Ectodermal cell (in vitro differentiated cells): ENCODE measurements around the gene AHRR.
"Not testable (repeated sequence)": the region's sequence is repeated elsewhere in the genome, so short reads cannot be mapped to it uniquely, and the experiment has no call there.

Experiments used
- H3K27ac ChIP-seq: 2 replicates; pipeline ENCODE4 v1.7.0; 2013; ENCODE audit warnings: mild to moderate bottlenecking, low read depth, low read length; ENCODE audit not compliant: insufficient read depth, poor library complexity, severe bottlenecking
- H3K27me3 ChIP-seq: 2 replicates; pipeline ENCODE4 v1.7.0; 2013; ENCODE audit warnings: mild to moderate bottlenecking, low read length; ENCODE audit not compliant: insufficient read depth, control insufficient read depth, poor library complexity, severe bottlenecking
- H3K36me3 ChIP-seq: one replicate; pipeline ENCODE4 v1.7.0; 2013; ENCODE audit warnings: low read length; ENCODE audit not compliant: control insufficient read depth, insufficient read depth
- H3K4me1 ChIP-seq: one replicate; pipeline ENCODE4 v1.7.0; 2013; ENCODE audit warnings: low read length; ENCODE audit not compliant: control insufficient read depth, insufficient read depth
- H3K4me3 ChIP-seq: 2 replicates; pipeline ENCODE4 v1.7.0; 2013; ENCODE audit warnings: low read depth, low read length, control low read depth; ENCODE audit not compliant: insufficient read depth
- H3K9me3 ChIP-seq: 2 replicates; pipeline ENCODE4 v1.7.0; 2013; ENCODE audit warnings: mild to moderate bottlenecking, low read length, moderate library complexity; ENCODE audit not compliant: control insufficient read depth
- WGBS, 2 experiments: methylation state at CpG; one replicate each; pipeline ENCODE4 v1.1.7; 2013; ENCODE audit warnings: missing lambda C conversion rate in 2 of 2; 5-methylcytosine and 5-hydroxymethylcytosine counted together

Gene AHRR

DNA sequence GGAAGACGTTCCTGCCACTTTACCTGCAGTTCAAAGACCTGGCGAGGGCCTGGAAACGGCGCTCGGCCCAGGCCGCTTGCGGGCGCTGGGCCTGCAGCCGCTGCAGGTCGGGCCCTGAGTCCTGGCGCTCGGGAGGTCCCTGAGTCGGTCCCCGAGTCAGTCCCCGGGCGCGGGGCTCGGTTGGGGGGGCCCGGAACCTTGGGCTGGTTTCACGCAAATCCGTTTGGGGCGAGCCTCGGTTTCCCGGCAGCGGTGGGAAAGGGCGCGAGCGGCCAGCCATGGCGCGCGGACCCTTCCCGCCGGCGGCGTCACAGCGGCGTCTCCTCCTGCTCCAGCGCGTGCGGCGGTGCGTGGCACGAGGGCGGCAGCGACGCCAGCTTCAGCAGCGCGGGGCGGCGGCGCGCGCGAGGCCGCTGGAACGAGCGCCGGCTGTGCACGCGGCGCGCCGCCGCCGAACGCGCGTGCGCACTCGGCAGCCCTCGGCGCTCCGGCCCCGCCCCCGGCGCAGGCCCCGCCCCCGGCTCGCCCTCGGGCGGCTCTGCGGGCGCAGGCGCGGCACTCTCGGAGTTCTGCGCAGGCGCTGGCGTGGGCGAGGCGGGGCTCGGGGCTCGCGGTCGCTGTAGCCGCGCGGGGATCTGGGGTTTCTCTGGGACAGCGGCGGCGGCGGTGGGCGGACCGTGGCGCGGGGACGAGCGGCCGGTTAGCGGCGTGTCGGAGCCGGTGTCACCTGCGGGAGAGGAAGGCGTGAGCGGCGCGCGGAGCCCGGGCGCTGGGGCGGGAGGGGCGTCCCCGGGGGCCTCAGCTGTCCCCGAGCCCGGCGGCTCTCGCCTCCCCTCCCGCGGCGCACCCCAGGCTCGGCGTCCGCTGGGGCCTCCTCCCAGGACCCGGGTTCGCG is 151.4 kb downstream of the AHRR start:
- Histone ChIP-seq H3K27ac (no peak overlapping the region), H3K27me3 (peaks cover 45% of the 10 kb centered on the region), H3K4me1 (peaks cover 6% of the 10 kb centered on the region), H3K4me3 (peak overlapping the region; percentile 67), H3K9me3 (no peaks in the 10 kb centered on the region), H3K36me3 (no peaks in the 10 kb centered on the region)
- 1% methylated on average over 137 of the region's 137 CpGs for WGBS, 2 experiments

DNA sequence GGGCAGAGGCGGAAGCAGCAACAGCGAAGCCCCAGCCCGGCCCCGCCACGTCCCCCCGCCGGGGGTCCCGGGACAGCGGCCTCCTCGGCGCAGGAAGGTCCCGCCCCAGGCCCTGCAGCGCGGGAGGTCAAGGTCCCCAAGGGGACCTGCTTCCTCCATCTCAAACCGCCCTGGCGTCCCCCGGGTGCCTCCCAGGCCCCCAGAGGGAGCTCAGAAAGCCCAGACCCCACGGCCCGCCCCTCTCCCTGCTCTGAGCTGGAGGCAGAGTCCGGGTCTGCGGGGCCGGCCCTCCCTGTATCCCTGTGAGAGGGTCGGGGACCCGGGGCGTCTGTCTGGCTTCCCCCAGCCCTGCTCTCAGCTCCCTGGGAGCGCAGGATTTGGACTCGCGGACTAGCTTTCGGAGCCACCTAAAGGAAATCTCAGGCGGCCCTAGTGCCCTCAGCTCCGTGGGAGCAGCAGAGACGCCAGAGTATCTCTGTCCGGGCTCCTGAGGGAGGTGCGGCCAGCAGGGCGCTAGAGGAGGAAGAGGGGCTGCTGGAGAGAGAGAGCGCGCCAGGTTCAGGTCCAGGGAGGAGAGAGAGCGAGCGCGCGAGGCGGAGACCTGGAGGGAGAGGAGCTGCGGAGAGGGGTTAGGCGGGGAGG is 152.2 kb downstream of the AHRR start:
- H3K27ac ChIP-seq = no peak overlapping the region
- H3K4me1 ChIP-seq = peaks cover 6% of the 10 kb centered on the region
- peaks cover 45% of the 10 kb centered on the region for H3K27me3 ChIP-seq
- H3K36me3 ChIP-seq = no peaks in the 10 kb centered on the region
- 1% methylated on average over 44 of the region's 44 CpGs for WGBS, 2 experiments
- no peaks in the 10 kb centered on the region for H3K9me3 ChIP-seq
- peak overlapping the region; percentile 67 for H3K4me3 ChIP-seq

DNA sequence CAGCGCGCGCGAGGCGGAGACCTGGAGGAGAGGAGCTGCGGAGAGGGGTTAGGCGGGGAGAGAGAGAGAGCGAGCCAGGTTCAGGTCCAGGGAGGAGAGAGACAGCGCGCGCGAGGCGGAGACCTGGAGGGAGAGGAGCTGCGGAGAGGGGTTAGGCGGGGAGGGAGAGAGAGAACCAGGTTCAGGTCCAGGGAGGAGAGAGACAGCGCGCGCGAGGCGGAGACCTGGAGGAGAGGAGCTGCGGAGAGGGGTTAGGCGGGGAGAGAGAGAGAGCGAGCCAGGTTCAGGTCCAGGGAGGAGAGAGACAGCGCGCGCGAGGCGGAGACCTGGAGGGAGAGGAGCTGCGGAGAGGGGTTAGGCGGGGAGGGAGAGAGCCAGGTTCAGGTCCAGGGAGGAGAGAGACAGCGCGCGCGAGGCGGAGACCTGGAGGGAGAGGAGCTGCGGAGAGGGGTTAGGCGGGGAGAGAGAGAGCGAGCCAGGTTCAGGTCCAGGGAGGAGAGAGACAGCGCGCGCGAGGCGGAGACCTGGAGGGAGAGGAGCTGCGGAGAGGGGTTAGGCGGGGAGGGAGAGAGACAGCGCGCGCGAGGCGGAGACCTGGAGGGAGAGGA is 152.8 kb downstream of the AHRR start:
- not testable (repeated sequence) for H3K27ac ChIP-seq, H3K4me1 ChIP-seq, H3K9me3 ChIP-seq, H3K36me3 ChIP-seq
- H3K4me3 ChIP-seq = peak overlapping the region; percentile 67
- WGBS, 2 experiments = 1 to 2% methylated on average over 21 to 40 of the region's 50 CpGs
- H3K27me3 ChIP-seq = peaks cover 45% of the 10 kb centered on the region

DNA sequence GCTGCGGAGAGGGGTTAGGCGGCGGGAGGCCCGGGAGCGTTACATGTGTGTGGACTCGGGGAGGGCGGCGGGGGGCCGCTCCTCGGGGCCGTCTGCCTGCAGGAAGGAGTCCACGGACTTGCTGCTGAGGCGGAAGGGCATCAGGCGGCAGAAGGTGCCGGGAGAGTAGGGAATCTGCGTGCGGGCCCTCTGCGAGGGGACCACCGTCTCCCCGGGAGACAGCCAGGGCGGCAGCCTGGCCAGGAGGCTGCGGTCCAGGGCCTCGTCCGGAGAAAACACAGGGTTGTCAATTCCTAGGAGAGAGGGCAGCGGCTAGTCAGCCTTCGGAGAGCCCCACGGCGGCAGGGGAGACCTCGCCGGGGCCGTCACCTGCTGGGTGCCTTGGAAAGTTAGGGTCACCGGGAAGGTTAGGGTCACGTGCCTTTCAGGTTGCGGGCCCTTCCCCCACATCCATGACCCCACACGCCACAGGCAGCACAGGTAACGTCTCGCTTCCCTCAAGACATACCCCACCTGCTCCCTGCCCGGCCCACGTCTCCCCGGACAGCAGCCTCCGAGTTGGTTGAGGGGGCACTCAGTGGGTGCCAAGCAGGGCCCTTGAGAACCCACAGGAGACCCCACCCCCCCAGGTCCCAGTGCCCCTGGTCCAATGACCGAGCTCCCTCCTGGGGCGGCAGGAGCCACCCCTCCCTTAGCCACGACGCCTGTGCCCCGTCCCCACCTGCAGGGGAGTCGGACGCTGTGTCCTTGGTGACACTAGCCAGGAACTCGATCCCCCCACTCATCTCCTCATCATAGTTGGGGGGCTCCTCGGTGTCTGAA is 153.5 kb downstream of the AHRR start:
- Histone ChIP-seq H3K27ac (no peak overlapping the region), H3K4me3 (no peak overlapping the region)
- WGBS, 2 experiments = 20% methylated on average over 50 of the region's 50 CpGs

DNA sequence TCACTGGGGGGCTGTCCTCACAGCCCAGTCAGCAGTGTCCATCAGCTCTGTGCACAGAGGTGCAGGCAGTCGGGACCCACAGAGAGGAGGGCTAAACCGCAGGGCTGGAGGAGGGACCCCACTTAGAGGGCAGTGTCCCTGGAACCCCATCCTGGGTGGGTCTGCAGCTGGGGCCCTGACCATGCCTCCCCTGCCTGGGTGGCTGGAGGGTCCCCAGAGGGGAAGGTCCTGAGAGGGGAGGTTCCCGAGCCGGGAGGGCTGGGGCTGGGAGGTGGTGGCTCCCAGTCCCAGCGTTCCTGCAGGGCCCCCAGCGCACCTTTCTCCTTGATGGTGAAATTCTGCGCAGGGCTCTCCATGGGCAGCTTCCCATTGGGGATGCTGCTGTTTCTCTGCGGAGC is 154.2 kb downstream of the AHRR start:
- 69 to 74% methylated on average over 8 of the region's 8 CpGs for WGBS, 2 experiments
- Histone ChIP-seq H3K4me3 (no peak overlapping the region), H3K27me3 (peaks cover 45% of the 10 kb centered on the region)

More for the DNA sequence above, 153.5 kb downstream of the AHRR start:
- Histone ChIP-seq H3K27me3 (peaks cover 45% of the 10 kb centered on the region), H3K9me3 (no peaks in the 10 kb centered on the region), H3K36me3 (no peaks in the 10 kb centered on the region), H3K4me1 (peaks cover 6% of the 10 kb centered on the region)

DNA sequence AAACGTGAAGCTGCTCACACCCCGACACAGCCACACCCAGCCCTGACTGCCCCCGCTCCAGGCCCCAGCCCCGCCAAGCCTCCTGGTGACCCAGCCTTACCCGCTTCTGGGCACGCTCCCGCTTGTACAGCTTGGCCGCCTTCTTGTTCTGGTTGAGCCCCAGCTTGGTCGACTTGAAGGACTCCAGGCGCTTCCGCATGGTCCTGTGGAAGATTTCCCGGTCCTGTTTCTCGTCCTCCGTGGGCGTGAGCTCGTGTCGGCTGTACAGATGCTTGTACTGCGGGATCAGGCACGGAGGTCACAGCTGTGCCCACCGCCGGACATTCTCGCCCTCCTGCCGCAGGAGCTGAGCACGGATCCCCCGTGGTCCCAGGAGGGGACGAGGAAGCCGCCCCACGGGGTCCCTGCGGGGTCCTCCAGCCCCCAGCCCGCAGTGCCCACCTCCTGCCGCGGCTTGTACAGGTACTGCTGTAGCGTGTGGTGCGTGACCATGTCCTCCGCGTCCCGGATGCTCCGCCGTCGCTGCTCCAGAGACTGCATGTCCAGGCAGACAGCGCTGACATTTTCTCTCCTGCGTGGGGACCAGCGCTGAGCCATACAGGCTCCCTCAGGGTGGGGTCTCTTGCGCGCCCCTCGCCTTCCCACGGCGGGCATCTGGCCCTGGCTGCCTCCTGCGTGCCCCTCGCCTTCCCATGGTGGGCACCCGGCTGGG is 154.7 kb downstream of the AHRR start:
- Histone ChIP-seq H3K4me3 (no peak overlapping the region), H3K27me3 (peaks cover 45% of the 10 kb centered on the region), H3K36me3 (no peaks in the 10 kb centered on the region), H3K9me3 (no peaks in the 10 kb centered on the region), H3K4me1 (peaks cover 6% of the 10 kb centered on the region), H3K27ac (no peak overlapping the region)
- WGBS, 2 experiments = 87 to 89% methylated on average over 51 of the region's 51 CpGs

More for the DNA sequence above, 154.2 kb downstream of the AHRR start:
- Histone ChIP-seq H3K27ac (no peak overlapping the region), H3K36me3 (no peaks in the 10 kb centered on the region), H3K9me3 (no peaks in the 10 kb centered on the region), H3K4me1 (peaks cover 6% of the 10 kb centered on the region)

DNA sequence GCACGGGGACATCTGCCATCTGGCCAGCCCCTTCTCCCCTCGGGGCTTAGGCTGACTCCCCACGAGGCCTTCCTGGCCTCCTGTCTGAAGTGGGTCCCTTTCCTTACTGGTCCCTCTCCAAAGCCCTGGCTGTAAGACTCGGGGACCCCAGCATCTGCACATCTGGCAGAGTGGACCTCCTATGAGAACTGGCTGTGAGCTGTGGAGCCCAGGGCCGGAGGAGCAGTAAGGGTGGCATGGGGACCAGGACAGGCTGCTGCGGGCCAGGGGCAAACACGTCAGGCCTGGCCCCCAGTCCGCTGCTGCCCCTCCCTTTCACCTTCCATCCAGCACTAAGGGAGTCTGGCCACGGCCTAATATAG is 155.3 kb downstream of the AHRR start:
- no peak overlapping the region for H3K27ac ChIP-seq
- H3K4me1 ChIP-seq = peaks cover 6% of the 10 kb centered on the region
- no peaks in the 10 kb centered on the region for H3K9me3 ChIP-seq
- WGBS, 2 experiments = 80 to 84% methylated on average over 9 of the region's 9 CpGs
- H3K4me3 ChIP-seq = no peak overlapping the region
- H3K36me3 ChIP-seq = no peaks in the 10 kb centered on the region
- H3K27me3 ChIP-seq = peaks cover 45% of the 10 kb centered on the region

DNA sequence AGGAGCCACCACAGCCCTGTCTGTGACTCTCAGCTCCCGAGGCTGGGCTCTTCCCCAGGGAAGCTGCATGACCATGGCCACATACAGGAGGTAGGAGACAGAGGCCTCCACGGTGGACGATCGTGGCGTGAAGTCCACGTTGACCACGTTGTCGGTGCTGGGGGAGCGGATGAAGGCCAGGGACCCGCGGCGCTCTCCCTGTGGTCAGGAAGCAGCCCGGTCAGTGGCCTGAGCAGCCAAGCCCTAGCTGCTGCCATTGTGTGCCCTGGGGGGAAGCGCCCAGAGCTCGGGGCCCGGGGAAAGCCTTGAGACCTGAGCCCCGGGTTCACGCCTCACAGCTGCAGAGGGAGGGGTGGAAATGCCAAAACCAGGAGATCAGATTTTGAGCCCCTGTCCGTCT is 155.7 kb downstream of the AHRR start:
- Histone ChIP-seq H3K4me3 (no peak overlapping the region), H3K27me3 (peaks cover 45% of the 10 kb centered on the region), H3K4me1 (peaks cover 6% of the 10 kb centered on the region), H3K36me3 (no peaks in the 10 kb centered on the region), H3K9me3 (no peaks in the 10 kb centered on the region), H3K27ac (no peak overlapping the region)
- 84 to 85% methylated on average over 19 of the region's 19 CpGs for WGBS, 2 experiments

DNA sequence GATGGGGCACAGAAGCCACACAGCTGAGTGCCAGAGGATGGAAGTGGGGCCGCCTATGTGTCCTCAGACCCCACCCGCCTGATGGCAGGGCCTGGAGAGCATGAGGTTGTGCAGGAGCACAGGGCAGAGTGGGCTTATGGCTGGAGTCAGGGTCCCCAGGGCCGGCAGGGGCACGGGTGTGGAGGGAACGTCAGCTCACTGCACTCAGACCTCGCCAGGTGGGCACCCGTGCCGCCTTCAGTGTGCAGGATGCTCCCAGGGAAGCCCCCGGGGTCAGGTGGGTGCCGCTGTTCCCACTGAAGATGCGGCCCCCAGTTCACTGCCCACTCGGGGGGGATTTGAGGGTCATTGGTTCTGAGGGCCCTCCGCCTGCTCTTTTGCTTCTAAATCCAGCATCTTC is 156.4 kb downstream of the AHRR start:
- no peak overlapping the region for H3K4me3 ChIP-seq
- H3K4me1 ChIP-seq = peaks cover 6% of the 10 kb centered on the region
- WGBS, 2 experiments = 90 to 92% methylated on average over 13 of the region's 13 CpGs
- no peak overlapping the region for H3K27ac ChIP-seq
- no peaks in the 10 kb centered on the region for H3K9me3 ChIP-seq
- peaks cover 45% of the 10 kb centered on the region for H3K27me3 ChIP-seq
- no peaks in the 10 kb centered on the region for H3K36me3 ChIP-seq
